Left hindlimb (tissue), 1 donor: ENCODE results near the gene CAT.
A peak's percentile ranks its signal among the peaks of the same experiment; 100 is the strongest.

Experiments used
- DNase-seq: peaks from one replicate; pipeline ENCODE4 v3.0.0-alpha.2; 2018

The CAT gene

DNA sequence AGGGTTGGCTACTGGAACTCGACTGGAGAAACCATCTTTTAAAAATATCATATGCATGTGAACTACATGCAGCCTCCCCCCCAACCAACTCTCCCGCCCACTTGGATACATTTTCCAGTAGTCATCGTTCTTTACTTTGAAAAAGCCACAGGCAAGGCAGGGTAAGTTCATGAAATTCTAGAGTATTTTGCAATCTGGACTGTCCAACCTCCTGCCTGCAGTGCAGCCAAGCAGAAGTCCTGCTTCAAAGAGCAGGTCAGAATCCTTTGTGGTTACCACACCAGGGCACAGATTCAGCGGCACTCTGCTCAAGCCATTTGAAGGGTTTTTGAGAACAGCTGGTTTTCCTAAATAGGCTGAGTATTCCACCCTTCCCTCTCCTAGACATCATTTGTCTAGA is 62.8 kb downstream of the CAT start:
- peak; percentile 68 for DNase-seq

DNA sequence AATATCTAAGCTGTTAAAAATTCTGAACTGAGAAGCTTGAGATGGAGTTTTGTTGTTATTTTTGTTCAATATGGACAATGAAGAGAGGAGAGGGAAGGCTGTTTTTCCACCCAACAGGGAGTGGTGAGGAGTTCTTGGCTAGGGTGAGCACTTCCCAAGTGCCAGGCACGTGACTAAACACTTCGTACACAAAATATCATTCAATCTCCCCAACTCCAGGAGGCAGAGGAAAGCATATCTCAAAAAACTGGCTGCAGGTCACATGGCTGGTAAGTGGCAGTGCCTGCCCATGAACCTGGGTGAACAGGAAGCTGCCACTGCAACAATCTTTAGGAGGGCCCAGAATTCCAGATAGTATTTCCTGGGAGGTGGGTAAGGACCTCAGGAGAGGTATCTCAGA is 63.2 kb downstream of the CAT start:
- DNase-seq = no peak

DNA sequence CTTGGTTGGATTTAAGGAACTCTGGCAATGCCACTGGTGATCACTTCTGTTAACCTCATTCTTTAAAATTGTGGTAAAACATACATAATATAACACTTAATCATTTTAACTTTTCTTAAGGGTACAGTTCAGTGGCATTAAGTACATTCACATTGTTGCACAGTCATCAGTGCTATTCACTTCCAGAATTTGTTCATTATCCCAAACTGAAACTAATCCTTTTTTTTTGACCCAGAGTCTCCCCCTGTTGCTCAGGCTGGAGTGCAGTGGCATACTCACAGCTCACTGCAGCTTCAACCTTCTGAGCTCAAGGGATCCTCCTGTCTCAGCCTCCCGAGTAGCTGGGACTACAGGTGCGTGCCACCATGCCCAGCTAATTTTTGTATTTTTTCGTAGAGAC is 64.2 kb downstream of the CAT start:
- DNase-seq = no peak

DNA sequence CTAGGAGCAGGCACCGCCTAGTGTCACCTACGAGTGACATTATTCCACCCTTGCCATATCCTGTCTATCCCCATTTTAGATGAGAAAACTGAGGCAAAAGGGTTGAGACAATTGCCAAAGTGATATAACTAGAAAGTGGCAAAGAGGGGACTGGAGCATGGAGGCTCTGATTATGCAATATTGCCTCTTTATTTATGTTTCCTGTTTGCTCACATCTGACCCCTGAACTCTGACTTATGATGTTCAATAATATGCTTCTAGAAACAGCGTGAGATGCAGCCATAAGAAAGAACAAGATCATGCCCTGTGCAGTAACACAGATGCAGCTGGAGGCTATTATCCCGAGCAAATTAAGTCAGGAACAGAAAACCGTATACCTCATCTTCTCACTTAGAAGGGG is 67.1 kb downstream of the CAT start:
- no peak for DNase-seq

DNA sequence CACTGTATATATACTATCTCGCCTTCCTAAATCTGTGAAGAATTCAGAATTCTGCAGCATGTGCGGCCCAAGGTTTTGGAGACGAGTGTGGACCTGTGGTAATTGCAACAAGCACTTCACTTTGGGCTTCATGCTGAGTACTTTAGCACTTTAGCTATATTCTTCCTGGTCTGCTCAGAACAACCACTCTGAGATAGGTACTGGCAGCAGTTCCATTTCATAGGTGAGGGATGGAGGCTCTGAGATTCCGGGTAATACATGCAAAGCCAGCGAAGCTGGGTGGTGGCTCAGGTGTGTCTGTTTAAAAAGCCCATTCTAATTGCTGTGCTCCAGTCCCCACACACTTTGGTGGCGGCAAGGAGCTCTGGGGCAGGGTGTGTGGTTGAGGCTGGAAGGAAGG is 68.4 kb downstream of the CAT start:
- DNase-seq = no peak

DNA sequence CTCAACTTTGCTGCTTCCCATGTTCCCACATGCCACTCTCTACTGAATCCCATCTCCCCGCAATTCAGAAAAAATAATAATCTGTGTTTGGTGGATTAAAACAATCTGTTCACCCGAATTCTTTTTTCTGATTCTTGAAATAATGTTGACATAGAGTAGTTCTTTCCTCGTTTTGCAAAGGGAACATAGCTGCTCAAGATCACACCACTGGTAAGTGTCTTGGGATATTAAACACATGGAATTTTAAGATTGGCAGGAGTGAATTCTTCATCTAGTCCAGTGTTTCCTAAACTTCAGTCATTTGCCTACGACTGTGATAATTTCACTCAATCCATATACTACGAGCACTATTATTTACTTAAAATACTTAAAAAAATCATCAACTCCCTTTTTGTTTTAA is 68.9 kb downstream of the CAT start:
- no peak for DNase-seq

DNA sequence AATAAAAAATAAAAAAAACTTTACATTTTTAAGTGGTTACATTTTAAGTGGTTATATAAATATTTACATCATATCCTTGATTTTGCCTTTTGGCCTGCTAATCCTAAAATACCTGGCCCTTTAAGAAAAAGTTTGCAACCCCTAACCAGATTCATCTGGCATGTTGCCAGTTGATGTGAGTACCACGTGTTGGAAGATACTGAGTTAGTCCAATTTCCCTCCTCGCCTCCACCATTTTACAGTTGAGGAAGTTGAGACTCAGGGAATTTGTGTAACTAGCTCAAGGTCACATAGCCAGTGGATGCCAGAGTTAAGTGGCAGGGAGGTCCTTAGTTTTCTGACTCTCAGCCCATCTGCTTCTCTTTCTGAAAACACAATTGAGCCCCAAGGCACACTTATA is 69.8 kb downstream of the CAT start:
- no peak for DNase-seq

DNA sequence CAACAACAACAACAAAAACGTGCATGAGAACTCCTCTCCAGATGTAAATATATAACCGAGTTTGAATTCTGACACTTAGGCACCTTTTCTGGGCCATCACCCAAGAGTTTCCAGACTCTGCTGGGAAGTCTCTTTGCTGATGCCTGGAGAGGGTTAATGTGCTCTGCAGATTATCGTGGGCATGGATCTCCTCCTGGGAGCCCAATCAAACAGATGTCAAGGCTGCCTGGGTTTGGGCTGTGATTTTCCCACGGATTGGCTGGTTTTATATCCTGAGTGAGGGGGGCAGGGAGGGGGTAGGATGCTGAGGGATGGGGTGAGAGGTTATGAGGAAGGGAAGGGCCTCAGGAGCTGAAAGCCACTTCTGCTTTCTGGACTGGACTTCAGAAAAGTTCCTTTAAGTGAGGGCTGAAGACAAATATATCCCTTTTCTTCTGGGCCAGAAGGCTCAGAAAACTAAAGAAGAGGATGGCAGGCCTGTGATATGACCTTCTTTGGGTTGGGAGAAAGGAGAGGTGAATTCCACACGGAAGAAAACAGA is 70.7 kb downstream of the CAT start:
- DNase-seq = no peak

DNA sequence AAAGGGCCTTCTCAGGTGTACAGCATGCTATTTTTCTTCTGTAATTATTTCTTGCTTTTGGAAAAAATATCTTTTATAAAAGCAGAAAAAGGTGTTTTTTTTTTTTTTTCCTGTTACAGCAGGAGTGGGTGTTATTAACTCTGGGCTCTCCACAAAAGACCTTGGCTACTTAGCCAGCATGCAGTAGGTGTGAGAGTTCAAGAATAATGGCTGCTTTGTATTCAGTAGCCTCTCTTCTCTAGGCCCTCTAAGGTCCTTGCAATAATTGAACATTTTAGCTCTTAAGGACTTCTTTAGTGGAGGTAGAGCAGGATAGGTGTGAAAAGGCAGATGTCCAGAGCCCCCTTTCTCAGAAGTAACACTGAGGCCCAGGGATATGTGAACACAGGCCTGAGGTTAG is 71.5 kb downstream of the CAT start:
- no peak for DNase-seq

DNA sequence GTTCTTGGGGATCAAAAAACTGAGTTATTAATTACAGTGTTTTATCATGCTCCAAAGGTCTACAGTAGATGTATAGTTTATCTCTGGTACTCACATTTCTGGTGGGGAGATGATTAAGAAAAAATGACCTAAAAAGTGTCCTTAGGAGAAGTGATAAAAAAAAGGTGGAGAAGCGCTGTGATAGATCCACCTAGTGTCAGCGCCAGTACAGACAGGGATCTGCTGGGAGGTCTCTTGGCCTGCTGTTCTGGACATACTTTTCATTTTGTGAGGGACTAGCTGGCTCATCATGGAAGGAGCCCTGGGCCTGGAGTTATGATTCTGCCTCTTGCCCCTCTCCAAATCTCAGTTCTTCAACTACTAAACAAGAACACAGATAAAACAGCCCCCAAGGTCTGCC is 71.9 kb downstream of the CAT start:
- DNase-seq = no peak

DNA sequence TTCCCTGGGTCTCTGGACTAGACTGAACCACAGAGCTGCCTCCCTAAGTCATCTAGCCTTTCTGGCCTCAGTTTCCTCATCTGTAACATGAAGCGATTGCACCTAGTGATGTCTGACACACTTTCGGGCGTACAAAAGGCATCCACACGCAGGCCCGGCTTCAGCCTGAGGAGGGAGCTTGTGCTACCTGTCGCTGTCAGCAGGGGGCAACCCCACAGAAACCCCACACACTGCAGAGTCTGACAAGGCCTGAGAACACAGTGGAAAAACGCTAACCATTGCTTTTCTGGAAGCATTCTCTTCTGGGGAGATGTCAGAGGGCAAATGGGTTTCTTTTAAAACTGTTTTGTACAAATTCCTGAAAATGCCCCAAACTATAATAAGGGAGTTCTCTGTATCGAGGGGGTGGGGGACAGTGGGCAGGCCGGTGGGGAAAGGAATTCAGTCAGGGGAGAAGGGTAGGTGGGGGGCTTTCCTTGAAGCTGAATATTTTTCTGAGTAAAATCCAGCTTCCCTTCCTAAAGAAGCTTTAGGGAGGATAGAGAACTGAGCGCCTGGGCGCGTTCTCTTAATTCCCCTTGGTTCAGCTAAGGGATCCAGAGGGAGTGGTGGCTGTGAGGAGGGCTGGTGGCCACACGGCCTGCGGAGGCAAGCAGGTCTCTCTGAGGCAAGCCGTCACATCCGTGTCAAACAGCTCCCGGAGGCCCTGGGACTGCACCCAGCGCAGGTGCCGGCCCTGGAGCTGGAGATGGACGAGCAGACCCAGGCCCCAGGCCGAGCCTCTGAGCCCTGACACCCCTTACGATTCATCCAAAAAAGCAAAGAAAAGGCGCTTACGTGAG is 74.3 kb downstream of the CAT start:
- DNase-seq = no peak

DNA sequence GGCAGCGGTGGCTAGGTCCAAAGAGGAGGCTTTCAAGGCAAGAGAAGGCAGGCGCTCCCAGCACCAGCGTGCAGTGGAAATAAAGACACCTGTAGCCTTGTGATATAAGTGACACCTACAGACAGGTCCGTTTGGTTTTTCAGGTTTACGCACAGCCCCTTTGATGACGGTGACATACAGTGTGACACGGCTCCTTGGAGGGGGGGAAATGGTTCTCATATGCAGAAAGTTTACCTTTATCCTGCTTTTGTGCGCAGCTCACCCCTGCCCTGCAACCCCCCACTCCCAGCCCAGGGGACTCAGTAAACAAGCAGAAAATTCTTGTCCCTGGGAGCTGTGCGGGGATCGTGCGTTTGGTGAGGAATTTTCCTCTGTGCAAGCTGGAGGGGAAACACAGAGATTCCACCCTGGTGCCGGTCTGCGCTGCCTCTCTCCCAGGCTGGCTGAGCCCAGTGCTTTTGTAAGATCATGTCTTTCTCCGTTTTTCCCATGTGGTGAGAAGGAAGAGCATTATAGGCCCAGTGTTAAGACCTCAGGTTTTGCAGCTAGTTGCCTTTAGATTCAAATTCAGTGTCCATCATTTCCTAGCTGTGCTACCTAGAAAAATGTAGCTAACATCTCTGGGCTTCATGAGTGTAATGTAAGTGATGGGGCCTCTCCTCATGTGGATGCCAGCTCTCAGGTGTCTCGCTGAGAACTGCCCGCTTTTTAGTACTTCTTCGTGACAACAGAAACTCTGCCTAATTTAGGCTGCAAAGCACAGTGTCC is 75.1 kb downstream of the CAT start, which contains the start of gene ELF5:
ELF5 (minus strand) TSS at position 113 of the 768 bp plus-strand sequence. CDS start 8,045 bp downstream, outside the sequence.
- DNase-seq = no peak

DNA sequence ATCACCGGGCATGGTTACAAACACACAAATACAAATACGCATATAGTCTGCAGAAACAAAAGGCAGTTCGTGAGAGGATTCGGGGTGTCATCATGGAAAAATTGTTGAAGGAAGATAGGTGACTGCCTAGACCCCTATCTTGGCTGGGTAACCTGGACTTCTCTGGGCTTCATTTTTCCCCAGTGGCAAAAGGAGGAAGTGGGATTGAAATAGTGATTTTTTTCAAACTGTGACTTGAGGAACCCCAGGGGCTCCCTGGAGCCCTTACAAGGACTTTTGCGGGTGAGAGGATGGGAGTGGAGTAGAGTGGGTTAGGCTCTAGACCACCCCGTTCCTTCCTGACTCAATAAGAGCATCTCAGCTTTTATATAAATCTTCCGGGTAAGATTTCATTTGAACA is 75.9 kb downstream of the CAT start:
- no peak for DNase-seq

DNA sequence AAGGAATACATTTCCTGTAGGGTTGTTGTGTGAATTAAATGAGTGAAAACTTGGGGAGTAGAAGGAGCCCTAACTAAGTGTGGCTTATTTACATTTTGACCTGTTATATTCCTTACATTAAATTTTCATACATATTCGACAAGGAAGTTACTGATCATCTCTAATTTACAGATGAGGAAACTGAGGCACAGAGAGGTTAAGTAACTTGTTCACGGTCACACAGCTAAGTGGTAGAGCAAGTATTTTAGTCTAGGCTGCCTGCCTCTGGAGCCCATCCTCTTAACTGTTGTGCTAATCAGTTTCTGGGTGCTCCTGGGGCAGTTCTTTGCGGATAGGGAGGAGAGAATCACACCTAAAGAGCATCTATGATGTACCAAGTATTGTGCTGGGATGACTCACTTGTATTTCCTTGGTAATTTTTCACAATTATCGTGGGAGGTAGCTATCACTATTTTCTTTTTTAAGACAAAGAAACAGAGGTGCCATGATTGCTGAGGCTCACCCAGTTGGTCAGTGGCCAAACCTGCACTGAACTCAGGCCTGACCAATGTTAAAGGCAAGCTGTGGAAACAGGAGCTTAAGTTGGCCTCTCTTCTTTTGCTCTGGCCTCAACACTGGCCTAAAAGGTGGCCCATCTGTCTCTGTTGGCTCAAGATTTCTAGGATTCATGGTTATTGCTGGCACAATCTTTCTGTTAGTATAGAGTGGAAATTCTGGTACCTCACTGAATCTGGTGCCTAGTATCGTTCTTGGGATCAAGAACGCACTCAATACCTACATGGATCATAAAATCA is 77.7 kb downstream of the CAT start:
- DNase-seq = no peak

DNA sequence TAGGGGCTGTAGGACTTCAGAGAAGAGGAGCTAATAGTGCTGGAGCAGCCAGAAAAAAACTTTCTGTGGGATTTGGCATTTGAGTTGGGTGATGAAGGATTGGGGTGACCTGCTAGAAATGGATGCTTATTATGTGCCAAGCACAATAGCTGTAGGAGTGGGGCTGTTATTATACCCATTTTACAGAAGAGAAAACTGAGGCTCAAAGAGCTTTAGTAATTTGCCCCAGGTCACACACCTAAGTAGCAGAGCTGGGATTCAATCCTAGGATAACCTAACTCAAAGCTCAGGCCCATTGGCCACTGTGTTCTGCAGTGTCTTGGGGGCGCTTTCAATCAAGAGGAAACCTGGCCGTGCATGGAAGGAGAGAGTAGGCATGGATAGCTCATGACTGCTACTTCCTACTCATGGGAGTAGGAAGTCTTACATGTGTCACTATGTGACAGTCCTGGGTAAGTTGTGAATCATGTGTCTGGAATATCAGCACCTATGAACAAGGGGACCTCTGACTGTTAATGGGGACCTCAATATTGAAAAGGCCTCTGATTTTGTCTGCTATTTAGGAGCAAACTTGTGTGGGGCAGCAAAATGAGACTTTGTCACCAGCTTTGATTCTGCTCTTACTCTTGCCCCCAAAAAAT is 81.0 kb downstream of the CAT start:
- DNase-seq = no peak

DNA sequence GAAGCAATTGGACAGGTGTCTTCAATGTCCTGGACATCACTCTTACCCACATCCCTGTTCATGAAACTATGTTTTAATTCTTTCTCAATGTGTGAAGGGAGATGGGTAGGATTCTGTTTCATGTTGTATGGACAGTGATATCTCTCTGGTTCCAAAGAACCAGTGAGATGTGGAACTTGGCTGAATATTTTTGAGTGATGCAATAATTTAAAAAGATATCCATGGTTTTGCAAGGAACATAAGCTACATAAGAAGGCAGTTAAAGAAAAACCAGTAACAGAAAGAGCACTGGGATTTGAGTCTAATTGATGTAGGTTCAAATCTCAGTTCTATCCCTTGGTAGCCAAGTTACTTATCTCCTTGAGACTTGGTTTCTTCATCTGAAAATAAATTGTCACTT is 82.5 kb downstream of the CAT start:
- DNase-seq = no peak
